ENCODE results near the gene TPBGL. TPM values are rescaled to one million over a fixed set of nuclear protein-coding genes. Genes with fewer than 3 reads are reported as not detected.

The TPBGL gene
- total and polyA plus RNA-seq, 5 experiments from 2014 or later, result 0.09 to 0.24 (median 0.16) TPM

- H3K4me3 Mint-ChIP-seq, result peak overlapping the region in 4 of 10 donors; percentile 7 to 77 (median 30)
- ATAC-seq, result no peak
These were observed 21.4 kb downstream of the TPBGL start for GRCh38 chr11:75261902-75262361.

GRCh38 chr11:75262436-75262835 lies 21.9 kb downstream of the TPBGL start:
- POLR2A ChIA-PET, result interaction anchor here (1.0 to 6.0 kb wide), 5 partner anchors 13 to 136 kb away, joined by 3 to 146 read pairs (median 4); partner anchors contain the start of genes ARRB1 and RPS3
- H3K4me3 Mint-ChIP-seq, result peak overlapping the region in 3 of 10 donors; percentile 7 to 36 (median 10)
- no peaks in the 10 kb centered on the region for H3K9me3 Mint-ChIP-seq
- peak overlapping the region; percentile 69 to 93 (median 86) for H3K27ac Mint-ChIP-seq
- peaks cover 0 to 2% (median 0%) of the 10 kb centered on the region in 5 donors for H3K27me3 Mint-ChIP-seq
- H3K4me1 Mint-ChIP-seq, result peaks cover 31 to 71% (median 59%) of the 10 kb centered on the region in 4 donors
- ATAC-seq, result no peak
- DNase-seq, result peak in 1 of 10 donors; percentile 24
- H3K36me3 Mint-ChIP-seq, result peaks cover 0 to 10% (median 0%) of the 10 kb centered on the region in 3 donors

More at GRCh38 chr11:75261902-75262361, 21.4 kb downstream of the TPBGL start:
- peaks cover 0 to 7% (median 0%) of the 10 kb centered on the region in 3 donors for H3K36me3 Mint-ChIP-seq
- DNase-seq, result peak in 1 of 10 donors; percentile 36
- POLR2A ChIA-PET, result interaction anchor here (1.0 to 6.0 kb wide), 7 partner anchors 14 to 137 kb away, joined by 3 to 146 read pairs (median 4); partner anchors contain the start of genes ARRB1 and RPS3
- no peaks in the 10 kb centered on the region for H3K9me3 Mint-ChIP-seq
- peaks cover 31 to 71% (median 59%) of the 10 kb centered on the region in 4 donors for H3K4me1 Mint-ChIP-seq
- H3K27ac Mint-ChIP-seq, result peak overlapping the region; percentile 86 to 97 (median 90)
- H3K27me3 Mint-ChIP-seq, result peaks cover 0 to 5% (median 0%) of the 10 kb centered on the region in 5 donors

- H3K4me3 Mint-ChIP-seq, result peak overlapping the region in 3 of 10 donors; percentile 1 to 36 (median 8)
- POLR2A ChIA-PET, result interaction anchor here (1.4 to 6.0 kb wide), 2 partner anchors 12 to 88 kb away, joined by 3 to 146 read pairs; partner anchors contain the start of gene ARRB1
- H3K4me1 Mint-ChIP-seq, result peaks cover 31 to 67% (median 59%) of the 10 kb centered on the region in 4 donors
- H3K9me3 Mint-ChIP-seq, result no peaks in the 10 kb centered on the region
- DNase-seq, result peak in 1 of 10 donors; percentile 40
- H3K27me3 Mint-ChIP-seq, result peaks cover 0 to 1% (median 0%) of the 10 kb centered on the region in 5 donors
- H3K27ac Mint-ChIP-seq, result peak overlapping the region; percentile 29 to 93 (median 76)
- H3K36me3 Mint-ChIP-seq, result peaks cover 0 to 13% (median 2%) of the 10 kb centered on the region in 3 donors
- no peak for ATAC-seq
These were observed 22.6 kb downstream of the TPBGL start for GRCh38 chr11:75262961-75263852.

- POLR2A ChIA-PET, result interaction anchor here (6.0 kb wide), 1 partner anchor 12 kb away, joined by 146 read pairs; no protein-coding TSS in a partner anchor
- Mint-ChIP-seq H3K4me3 (peak overlapping the region in 4 of 10 donors; percentile 1 to 26 (median 6)), H3K4me1 (peaks cover 31 to 63% (median 56%) of the 10 kb centered on the region in 4 donors), H3K9me3 (no peaks in the 10 kb centered on the region), H3K27ac (peak overlapping the region; percentile 16 to 93 (median 74)), H3K27me3 (peaks cover 0 to 1% (median 0%) of the 10 kb centered on the region in 5 donors), H3K36me3 (peaks cover 0 to 15% (median 2%) of the 10 kb centered on the region in 3 donors)
- ATAC-seq, result no peak
- peak in 1 of 10 donors; percentile 64 for DNase-seq
These were observed 23.4 kb downstream of the TPBGL start for GRCh38 chr11:75263944-75264349.

GRCh38 chr11:75264356-75264755 lies 23.8 kb downstream of the TPBGL start:
- Mint-ChIP-seq H3K36me3 (peaks cover 0 to 15% (median 2%) of the 10 kb centered on the region in 3 donors), H3K4me1 (peaks cover 31 to 63% (median 56%) of the 10 kb centered on the region in 4 donors), H3K27me3 (peaks cover 0 to 1% (median 0%) of the 10 kb centered on the region in 5 donors), H3K9me3 (no peaks in the 10 kb centered on the region), H3K27ac (peak overlapping the region; percentile 56 to 93 (median 77)), H3K4me3 (no peak overlapping the region)
- DNase-seq, result peak in 1 of 10 donors; percentile 52
- ATAC-seq, result no peak
- POLR2A ChIA-PET, result interaction anchor here (0.9 to 6.0 kb wide), 2 partner anchors 11 to 16 kb away, joined by 3 to 146 read pairs; no protein-coding TSS in a partner anchor

- peaks cover 0 to 18% (median 2%) of the 10 kb centered on the region in 3 donors for H3K36me3 Mint-ChIP-seq
- DNase-seq (no peak), ATAC-seq (no peak)
- H3K4me3 Mint-ChIP-seq, result no peak overlapping the region
- H3K27ac Mint-ChIP-seq, result peak overlapping the region in 8 of 10 donors; percentile 56 to 88 (median 80)
- H3K4me1 Mint-ChIP-seq, result peaks cover 26 to 57% (median 50%) of the 10 kb centered on the region in 4 donors
- peaks cover 0 to 1% (median 0%) of the 10 kb centered on the region in 5 donors for H3K27me3 Mint-ChIP-seq
- POLR2A ChIA-PET, result interaction anchor here (0.7 to 6.0 kb wide), 3 partner anchors 11 to 125 kb away, joined by 3 to 146 read pairs (median 4); no protein-coding TSS in a partner anchor
- H3K9me3 Mint-ChIP-seq, result no peaks in the 10 kb centered on the region
These were observed 24.4 kb downstream of the TPBGL start for GRCh38 chr11:75264971-75265370.

GRCh38 chr11:75265851-75266531 lies 25.4 kb downstream of the TPBGL start:
- peak in 1 of 10 donors; percentile 48 for DNase-seq
- no peaks in the 10 kb centered on the region for H3K27me3 Mint-ChIP-seq
- H3K4me3 Mint-ChIP-seq, result no peak overlapping the region
- POLR2A ChIA-PET, result interaction anchor here (0.7 to 6.0 kb wide), 2 partner anchors 10 to 126 kb away, joined by 4 to 146 read pairs; no protein-coding TSS in a partner anchor
- H3K4me1 Mint-ChIP-seq, result peaks cover 24 to 50% (median 43%) of the 10 kb centered on the region in 4 donors
- peak overlapping the region; percentile 2 to 89 (median 78) for H3K27ac Mint-ChIP-seq
- ATAC-seq, result no peak
- H3K36me3 Mint-ChIP-seq, result peaks cover 0 to 20% (median 5%) of the 10 kb centered on the region in 3 donors
- H3K9me3 Mint-ChIP-seq, result no peaks in the 10 kb centered on the region

- POLR2A ChIA-PET, result no interaction called here
- peaks cover 0 to 30% (median 5%) of the 10 kb centered on the region in 3 donors for H3K36me3 Mint-ChIP-seq
- peak overlapping the region in 3 of 10 donors; percentile 20 to 72 (median 69) for H3K27ac Mint-ChIP-seq
- peaks cover 19 to 49% (median 37%) of the 10 kb centered on the region in 4 donors for H3K4me1 Mint-ChIP-seq
- ATAC-seq (no peak), DNase-seq (peak in 1 of 10 donors; percentile 45)
- no peak overlapping the region for H3K4me3 Mint-ChIP-seq
- H3K9me3 Mint-ChIP-seq, result no peaks in the 10 kb centered on the region
- H3K27me3 Mint-ChIP-seq, result no peaks in the 10 kb centered on the region
These were observed 26.8 kb downstream of the TPBGL start for GRCh38 chr11:75267171-75267970.

GRCh38 chr11:75268626-75269366 lies 28.2 kb downstream of the TPBGL start:
- no peak for ATAC-seq
- DNase-seq, result no peak
- POLR2A ChIA-PET, result interaction anchor here (0.7 to 2.0 kb wide), 3 partner anchors 8 to 129 kb away, joined by 5 to 14 read pairs (median 5); no protein-coding TSS in a partner anchor
- Mint-ChIP-seq H3K27ac (peak overlapping the region in 2 of 10 donors; percentile 9 to 27), H3K27me3 (no peaks in the 10 kb centered on the region), H3K9me3 (no peaks in the 10 kb centered on the region), H3K4me1 (peaks cover 18 to 49% (median 39%) of the 10 kb centered on the region in 4 donors), H3K36me3 (peaks cover 0 to 36% (median 5%) of the 10 kb centered on the region in 3 donors), H3K4me3 (no peak overlapping the region)

- peaks cover 18 to 49% (median 39%) of the 10 kb centered on the region in 4 donors for H3K4me1 Mint-ChIP-seq
- no peaks in the 10 kb centered on the region for H3K9me3 Mint-ChIP-seq
- DNase-seq (no peak), ATAC-seq (no peak)
- peaks cover 0 to 36% (median 6%) of the 10 kb centered on the region in 3 donors for H3K36me3 Mint-ChIP-seq
- H3K4me3 Mint-ChIP-seq, result no peak overlapping the region
- H3K27ac Mint-ChIP-seq, result peak overlapping the region in 3 of 10 donors; percentile 9 to 59 (median 43)
- no peaks in the 10 kb centered on the region for H3K27me3 Mint-ChIP-seq
- POLR2A ChIA-PET, result interaction anchor here (2.0 kb wide), 1 partner anchor 129 kb away, joined by 14 read pairs; no protein-coding TSS in a partner anchor
These were observed 28.7 kb downstream of the TPBGL start for GRCh38 chr11:75269367-75269660.
